ENCODE measurements around the gene OLA1. TPM values are rescaled to one million over a fixed set of nuclear protein-coding genes. Genes with fewer than 3 reads are reported as not detected.

The OLA1 gene
- total and polyA plus RNA-seq, 2 of the 4 experiments (the other 2 are of a cell fraction) = 54.7 to 71.2 TPM

DNA sequence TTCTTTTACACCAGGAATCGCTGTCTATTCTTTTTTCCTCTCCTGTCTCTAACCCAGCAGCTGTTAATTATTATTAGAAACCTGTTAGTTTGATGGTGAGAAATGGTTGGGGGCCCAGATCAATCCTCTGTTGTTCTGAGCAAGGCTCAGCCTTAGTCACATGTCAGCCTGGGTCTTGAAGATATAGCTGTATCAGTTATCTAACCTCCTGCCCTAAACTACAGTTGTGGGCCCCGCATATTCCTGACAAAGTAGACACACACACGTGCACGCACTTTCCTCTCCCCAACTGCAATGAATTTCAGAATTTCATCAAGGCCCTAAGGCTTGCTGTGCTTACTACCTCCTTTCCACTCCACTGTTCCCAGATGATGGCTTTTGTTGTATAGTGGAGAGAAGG, 54.6 kb downstream of the OLA1 start:
- no peak overlapping the region for H3K23ac ChIP-seq (ENCODE audit: low read depth, low read length)

More for the DNA sequence above, 54.6 kb downstream of the OLA1 start:
- H3K4ac ChIP-seq (ENCODE audit: low read depth, low read length) = no peak overlapping the region
- dilution Hi-C loops (cut with HindIII; ENCODE audit: low sequenced_read_pairs, unreplicated experiment) = no loop called here
- no peak overlapping the region for H4K8ac ChIP-seq (ENCODE audit: low read depth in 2 of 2, low read length in 2 of 2)
- H3K4me1 ChIP-seq (ENCODE audit: control insufficient read depth, insufficient read depth, low read length) = no peaks in the 10 kb centered on the region
- in situ Hi-C loops (cut with MboI; ENCODE audit: low sequenced_read_pairs) = no loop called here
- TF ChIP-seq MAZ (IDR thresholded peaks at IDR 0.05; ENCODE audit: borderline replicate concordance, low read depth, low read length) (no peak), SMC3 (IDR thresholded peaks at IDR 0.05; ENCODE audit: low read depth, low read length) (no peak), MAFK (IDR thresholded peaks at IDR 0.05; ENCODE audit: low read depth, low read length) (no peak), CHD1 (IDR thresholded peaks at IDR 0.05; ENCODE audit: low read depth, low read length) (no peak), RAD21 (IDR thresholded peaks at IDR 0.05; ENCODE audit: low read length) (no peak), POLR2A (IDR thresholded peaks at IDR 0.05; ENCODE audit: low read depth, low read length) (no peak), FOS (IDR thresholded peaks at IDR 0.05; ENCODE audit: low read depth, low read length) (no peak), RFX5 (IDR thresholded peaks at IDR 0.05; ENCODE audit: low read depth, low read length) (no peak), RCOR1 (IDR thresholded peaks at IDR 0.05; ENCODE audit: insufficient replicate concordance, low read length) (no peak), NFE2L2 (IDR thresholded peaks at IDR 0.05; ENCODE audit: low read depth, low read length) (no peak), CEBPB (IDR thresholded peaks at IDR 0.05; ENCODE audit: low read depth, low read length) (no peak), MXI1 (IDR thresholded peaks at IDR 0.05; ENCODE audit: borderline replicate concordance, low read depth, low read length) (no peak), BHLHE40 (IDR thresholded peaks at IDR 0.05; ENCODE audit: low read depth, low read length) (no peak)
- TF ChIP-seq, protein P1, sequence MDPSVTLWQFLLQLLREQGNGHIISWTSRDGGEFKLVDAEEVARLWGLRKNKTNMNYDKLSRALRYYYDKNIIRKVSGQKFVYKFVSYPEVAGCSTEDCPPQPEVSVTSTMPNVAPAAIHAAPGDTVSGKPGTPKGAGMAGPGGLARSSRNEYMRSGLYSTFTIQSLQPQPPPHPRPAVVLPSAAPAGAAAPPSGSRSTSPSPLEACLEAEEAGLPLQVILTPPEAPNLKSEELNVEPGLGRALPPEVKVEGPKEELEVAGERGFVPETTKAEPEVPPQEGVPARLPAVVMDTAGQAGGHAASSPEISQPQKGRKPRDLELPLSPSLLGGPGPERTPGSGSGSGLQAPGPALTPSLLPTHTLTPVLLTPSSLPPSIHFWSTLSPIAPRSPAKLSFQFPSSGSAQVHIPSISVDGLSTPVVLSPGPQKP (IDR thresholded peaks at IDR 0.05; ENCODE audit: borderline replicate concordance, low read depth, low read length) = no peak
- TF ChIP-seq, protein P2, sequence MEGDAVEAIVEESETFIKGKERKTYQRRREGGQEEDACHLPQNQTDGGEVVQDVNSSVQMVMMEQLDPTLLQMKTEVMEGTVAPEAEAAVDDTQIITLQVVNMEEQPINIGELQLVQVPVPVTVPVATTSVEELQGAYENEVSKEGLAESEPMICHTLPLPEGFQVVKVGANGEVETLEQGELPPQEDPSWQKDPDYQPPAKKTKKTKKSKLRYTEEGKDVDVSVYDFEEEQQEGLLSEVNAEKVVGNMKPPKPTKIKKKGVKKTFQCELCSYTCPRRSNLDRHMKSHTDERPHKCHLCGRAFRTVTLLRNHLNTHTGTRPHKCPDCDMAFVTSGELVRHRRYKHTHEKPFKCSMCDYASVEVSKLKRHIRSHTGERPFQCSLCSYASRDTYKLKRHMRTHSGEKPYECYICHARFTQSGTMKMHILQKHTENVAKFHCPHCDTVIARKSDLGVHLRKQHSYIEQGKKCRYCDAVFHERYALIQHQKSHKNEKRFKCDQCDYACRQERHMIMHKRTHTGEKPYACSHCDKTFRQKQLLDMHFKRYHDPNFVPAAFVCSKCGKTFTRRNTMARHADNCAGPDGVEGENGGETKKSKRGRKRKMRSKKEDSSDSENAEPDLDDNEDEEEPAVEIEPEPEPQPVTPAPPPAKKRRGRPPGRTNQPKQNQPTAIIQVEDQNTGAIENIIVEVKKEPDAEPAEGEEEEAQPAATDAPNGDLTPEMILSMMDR (conservative IDR thresholded peaks at IDR 0.05; ENCODE audit: low read depth, low read length) = no peak
- TF ChIP-seq, protein P3, sequence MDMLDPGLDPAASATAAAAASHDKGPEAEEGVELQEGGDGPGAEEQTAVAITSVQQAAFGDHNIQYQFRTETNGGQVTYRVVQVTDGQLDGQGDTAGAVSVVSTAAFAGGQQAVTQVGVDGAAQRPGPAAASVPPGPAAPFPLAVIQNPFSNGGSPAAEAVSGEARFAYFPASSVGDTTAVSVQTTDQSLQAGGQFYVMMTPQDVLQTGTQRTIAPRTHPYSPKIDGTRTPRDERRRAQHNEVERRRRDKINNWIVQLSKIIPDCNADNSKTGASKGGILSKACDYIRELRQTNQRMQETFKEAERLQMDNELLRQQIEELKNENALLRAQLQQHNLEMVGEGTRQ (IDR thresholded peaks at IDR 0.05; ENCODE audit: low read depth, low read length) = no peak
- no peaks in the 10 kb centered on the region for H3K27me3 ChIP-seq (ENCODE audit: control insufficient read depth, insufficient read depth, low read length)
- H3K79me1 ChIP-seq (ENCODE audit: low read depth in 1 of 2, low read length in 2 of 2) = peaks cover 11 to 18% of the 10 kb centered on the region in 2 experiments; a peak in 3 of 4 replicates
- no peak overlapping the region for H2AK9ac ChIP-seq (replicated peaks; ENCODE audit: low read depth, low read length, poor library complexity)
- no peaks in the 10 kb centered on the region for H3K36me3 ChIP-seq (ENCODE audit: control insufficient read depth, insufficient read depth, low read length)
- H2AFZ ChIP-seq (replicated peaks; ENCODE audit: low read length, poor library complexity) = no peak overlapping the region
- no CpG with 5 or more reads among the region's 4 CpGs for WGBS, 2 experiments (ENCODE audit: extremely low coverage in 2 of 2, insufficient read length in 1 of 2)
- no TSS peak for BruUV-seq (replicated peaks)
- H3K18ac ChIP-seq (ENCODE audit: low read depth, low read length) = no peak overlapping the region
- H3K9me3 ChIP-seq (ENCODE audit: control insufficient read depth, insufficient read depth, low read length) = no peaks in the 10 kb centered on the region
- no peak overlapping the region for H3K56ac ChIP-seq (ENCODE audit: extremely low read depth, insufficient read depth, low read length)
- H3K14ac ChIP-seq (replicated peaks; ENCODE audit: low read depth, low read length) = no peak overlapping the region
- H3K4me2 ChIP-seq (ENCODE audit: low read depth, low read length) = no peak overlapping the region
- H4K91ac ChIP-seq (ENCODE audit: insufficient read depth, low read depth, low read length) = no peak overlapping the region
- H2BK15ac ChIP-seq (ENCODE audit: low read depth, low read length) = no peak overlapping the region
- no peaks in the 10 kb centered on the region; the same call in 1 of the 2 replicates for H3K9me1 ChIP-seq (ENCODE audit: insufficient read depth, low read length)
- intact Hi-C loops (cut with micrococcal nuclease) = no loop called here
- H4K5ac ChIP-seq (ENCODE audit: low read depth, low read length) = no peak overlapping the region
- ChIA-PET POLR2A (ENCODE audit: unreplicated experiment) (no interaction called here), CTCF (no interaction called here)
- no peak overlapping the region for H3K27ac ChIP-seq (ENCODE audit: insufficient read depth, low read length)
- ATAC-seq (ENCODE audit: low read depth) (no peak), DNase-seq (no peak)
- no peak overlapping the region for H3K9ac ChIP-seq (ENCODE audit: low read depth, low read length)
- no peak overlapping the region for H2BK5ac ChIP-seq (ENCODE audit: low read depth, low read length, poor library complexity, severe bottlenecking)
- H3K4me3 ChIP-seq (ENCODE audit: insufficient read depth, low read depth, low read length) = no peak overlapping the region
- H2BK120ac ChIP-seq (ENCODE audit: low read depth, low read length) = no peak overlapping the region
- H2AK5ac ChIP-seq (ENCODE audit: low read depth, low read length) = no peak overlapping the region
- peaks cover 5% of the 10 kb centered on the region; the same call in 1 of the 2 replicates for H4K20me1 ChIP-seq (ENCODE audit: insufficient read depth, low read length)
- H2BK20ac ChIP-seq (ENCODE audit: low read depth, low read length) = no peak overlapping the region

Measured in IMR-90 (cell line).